Astrocyte (in vitro differentiated cells and primary cell): Measurements from ENCODE around the gene TEX48.

Experiments used
- EZH2 ChIP-seq: IDR thresholded peaks from 2 replicates; pipeline ENCODE4 v1.6.1; 2012; ENCODE audit warnings: mild to moderate bottlenecking, low read length, inconsistent platforms; ENCODE audit not compliant: insufficient read depth
- TF ChIP-seq, protein P1 (sequence below): IDR thresholded peaks from 2 replicates; pipeline ENCODE4 v1.5.1; 2011; ENCODE audit warnings: low read depth, mild to moderate bottlenecking, inconsistent platforms, low read length, moderate library complexity; ENCODE audit not compliant: insufficient read depth

DNA sequence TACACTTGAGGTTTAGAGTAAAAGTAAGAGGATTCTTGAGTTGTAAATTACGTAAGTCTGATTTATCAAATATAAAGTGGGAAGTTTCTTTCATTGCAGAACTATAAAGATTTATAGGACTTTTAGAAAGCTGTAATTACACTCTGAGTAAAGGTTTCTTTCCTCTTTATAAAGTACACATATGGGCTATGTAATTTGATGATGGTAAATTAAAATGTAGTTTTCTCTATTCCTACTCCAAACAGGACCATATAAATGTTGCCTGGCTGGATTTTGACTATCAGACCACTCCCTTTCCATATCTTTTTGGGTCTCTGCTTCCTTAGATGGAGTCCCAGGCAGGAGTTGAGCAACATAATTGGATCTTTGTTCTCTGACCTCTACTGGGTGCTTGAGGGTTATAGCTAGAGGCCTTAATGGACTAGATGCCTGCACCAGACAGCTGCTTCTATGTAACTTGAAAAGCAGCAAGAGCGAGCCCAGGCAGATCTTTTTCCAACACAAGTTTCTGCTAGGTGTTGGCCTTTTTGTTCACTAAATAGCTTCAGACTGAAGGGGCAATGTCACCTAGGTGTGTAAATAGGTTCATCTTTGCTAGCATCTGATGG, 11.4 kb upstream of the TEX48 start:
- TF ChIP-seq EZH2, result no peak
- TF ChIP-seq, protein P1, sequence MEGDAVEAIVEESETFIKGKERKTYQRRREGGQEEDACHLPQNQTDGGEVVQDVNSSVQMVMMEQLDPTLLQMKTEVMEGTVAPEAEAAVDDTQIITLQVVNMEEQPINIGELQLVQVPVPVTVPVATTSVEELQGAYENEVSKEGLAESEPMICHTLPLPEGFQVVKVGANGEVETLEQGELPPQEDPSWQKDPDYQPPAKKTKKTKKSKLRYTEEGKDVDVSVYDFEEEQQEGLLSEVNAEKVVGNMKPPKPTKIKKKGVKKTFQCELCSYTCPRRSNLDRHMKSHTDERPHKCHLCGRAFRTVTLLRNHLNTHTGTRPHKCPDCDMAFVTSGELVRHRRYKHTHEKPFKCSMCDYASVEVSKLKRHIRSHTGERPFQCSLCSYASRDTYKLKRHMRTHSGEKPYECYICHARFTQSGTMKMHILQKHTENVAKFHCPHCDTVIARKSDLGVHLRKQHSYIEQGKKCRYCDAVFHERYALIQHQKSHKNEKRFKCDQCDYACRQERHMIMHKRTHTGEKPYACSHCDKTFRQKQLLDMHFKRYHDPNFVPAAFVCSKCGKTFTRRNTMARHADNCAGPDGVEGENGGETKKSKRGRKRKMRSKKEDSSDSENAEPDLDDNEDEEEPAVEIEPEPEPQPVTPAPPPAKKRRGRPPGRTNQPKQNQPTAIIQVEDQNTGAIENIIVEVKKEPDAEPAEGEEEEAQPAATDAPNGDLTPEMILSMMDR, result no peak
